Fibroblast of gingiva (primary cell): Measurements from ENCODE around the gene POLR2J2.
"Not testable (repeated sequence)": the region's sequence is repeated elsewhere in the genome, so short reads cannot be mapped to it uniquely, and the experiment has no call there.

Experiments used
- DNase-seq: peaks from one replicate; pipeline ENCODE4 v3.0.0-alpha.2; 2011; ENCODE audit warnings: low read depth

Gene POLR2J2

DNA sequence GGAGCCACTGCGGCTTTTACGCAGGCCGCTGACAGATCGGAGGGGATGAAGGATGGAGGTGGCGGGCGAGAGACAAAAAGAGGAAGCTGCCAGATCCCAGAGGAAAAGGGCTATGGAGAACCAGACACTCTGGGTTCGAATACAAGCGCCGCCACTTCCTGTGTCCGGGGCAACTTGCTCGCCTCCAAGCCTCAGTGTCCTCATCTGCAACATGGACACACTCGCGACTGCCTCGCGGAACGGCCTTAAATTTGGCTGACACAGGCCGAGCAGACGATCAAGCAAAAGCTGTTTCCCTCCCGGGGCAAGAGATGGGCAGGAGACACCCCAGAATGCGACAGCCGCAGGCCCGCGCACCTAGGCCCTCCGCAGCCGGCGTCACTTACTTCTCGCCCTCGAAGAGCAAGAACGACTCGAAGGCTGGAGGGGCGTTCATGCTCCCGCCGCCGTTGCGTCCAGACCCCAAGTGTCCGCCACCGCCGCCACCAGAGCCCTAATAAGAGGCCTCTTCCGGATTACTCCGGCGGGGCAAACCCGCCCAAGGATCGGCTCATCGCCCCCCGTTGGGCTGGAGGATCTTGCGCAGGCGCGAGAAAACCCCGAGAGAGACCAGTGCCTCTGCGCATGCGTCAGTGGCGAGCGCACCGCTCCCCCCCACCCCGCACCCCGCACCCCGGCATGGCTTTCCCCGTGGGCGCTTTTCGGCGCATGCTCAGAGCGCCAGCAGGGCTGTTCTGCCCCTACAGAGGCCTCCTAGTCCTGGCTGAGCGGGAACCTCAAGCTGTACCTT lies at the start of gene POLR2J2:
Gene POLR2J2, minus strand, starts transcription at position 498 of the 790 bp plus-strand sequence. Its CDS starts 62 bp downstream, at position 436.
- DNase-seq: not testable (repeated sequence)

DNA sequence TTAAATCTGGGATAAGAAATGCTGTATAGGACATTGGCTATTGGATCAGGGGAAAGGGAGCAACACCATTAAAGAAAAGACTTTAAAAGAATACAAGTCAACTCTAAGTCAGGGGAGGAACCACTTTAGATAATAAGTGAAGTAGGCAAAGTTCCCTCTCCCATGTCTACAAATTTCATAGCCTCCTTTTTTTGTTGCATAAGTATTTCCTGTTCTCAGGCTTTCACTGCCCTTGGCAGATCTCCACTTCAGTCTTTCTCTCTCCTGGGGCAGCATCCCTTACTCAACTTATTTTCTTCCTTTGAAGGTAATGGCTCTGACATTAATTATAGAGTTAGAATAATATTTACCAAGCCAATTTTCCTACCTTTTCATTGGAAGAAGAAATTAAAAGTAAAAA lies 47.0 kb upstream of the POLR2J2 start:
- peak; percentile 16 for DNase-seq

DNA sequence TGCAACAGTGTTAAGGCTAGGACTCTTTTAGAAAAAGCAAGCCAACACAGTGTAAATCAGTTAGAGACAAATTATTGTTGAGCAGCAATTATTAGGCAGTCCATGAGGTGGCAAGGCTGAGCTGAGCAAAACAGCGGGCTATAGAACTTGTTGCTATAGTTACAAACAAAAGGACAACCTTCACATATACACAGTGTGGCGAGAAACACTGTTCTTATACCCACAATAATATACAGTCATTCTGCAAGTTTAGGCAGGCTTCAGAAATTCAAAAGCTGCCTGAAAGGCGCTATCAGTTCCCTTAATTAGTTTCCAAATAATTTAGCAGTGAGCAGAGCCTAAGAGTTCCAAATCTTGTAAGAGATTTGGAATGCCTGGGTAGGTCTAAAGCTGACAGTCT lies 44.3 kb upstream of the POLR2J2 start:
- not testable (repeated sequence) for DNase-seq

DNA sequence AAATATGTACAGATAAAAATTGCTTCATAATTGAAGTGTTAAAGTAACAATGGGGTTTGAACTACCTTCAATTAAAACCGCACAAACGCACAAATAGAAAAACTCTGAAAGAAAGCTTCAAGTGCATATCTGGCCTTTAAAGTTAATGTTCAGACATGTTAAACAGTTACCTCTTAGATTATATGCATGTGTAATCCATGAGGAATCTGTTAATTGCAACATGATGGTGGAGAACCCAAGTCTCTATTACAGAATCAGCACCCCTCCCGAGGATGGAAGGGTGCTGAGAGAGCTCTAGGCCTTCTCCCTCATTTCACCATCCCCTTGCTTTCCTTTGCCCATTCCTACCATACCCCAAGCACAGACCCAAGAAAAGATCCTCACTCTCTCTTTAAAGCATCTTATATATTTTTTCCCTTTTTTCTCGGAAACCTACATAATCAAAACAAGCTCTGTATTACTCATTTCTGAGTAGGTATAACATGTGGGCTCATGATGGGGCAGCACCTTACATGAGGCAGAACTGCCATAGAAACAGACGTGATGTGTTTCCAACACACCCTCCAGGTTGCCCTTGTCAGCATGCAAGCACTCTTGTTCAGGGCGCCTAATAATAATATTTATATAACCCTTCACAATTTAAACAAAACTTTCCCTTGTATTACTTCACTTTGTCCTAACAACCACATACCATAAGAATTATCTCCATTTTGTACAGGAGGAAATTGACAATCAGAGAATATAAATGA lies 43.5 kb upstream of the POLR2J2 start:
- DNase-seq: not testable (repeated sequence)

DNA sequence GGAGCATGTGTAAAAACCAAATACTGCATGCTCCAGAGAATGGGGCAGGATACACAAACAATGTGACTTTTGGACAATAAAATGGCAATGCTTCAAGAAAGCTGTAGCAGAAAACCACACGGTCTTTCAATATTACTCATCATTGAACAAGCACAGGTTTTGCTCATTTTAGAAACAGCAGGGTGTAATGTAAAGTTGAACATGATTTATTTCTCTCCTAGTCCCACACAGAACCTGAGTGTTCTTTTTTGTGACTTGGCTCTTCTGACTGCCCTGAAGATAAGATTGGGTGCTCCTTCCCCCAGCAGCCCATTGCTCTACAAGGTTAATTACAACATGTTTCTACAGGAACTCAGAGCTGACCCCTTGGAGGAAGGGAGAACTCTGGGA lies 42.2 kb upstream of the POLR2J2 start:
- not testable (repeated sequence) for DNase-seq

DNA sequence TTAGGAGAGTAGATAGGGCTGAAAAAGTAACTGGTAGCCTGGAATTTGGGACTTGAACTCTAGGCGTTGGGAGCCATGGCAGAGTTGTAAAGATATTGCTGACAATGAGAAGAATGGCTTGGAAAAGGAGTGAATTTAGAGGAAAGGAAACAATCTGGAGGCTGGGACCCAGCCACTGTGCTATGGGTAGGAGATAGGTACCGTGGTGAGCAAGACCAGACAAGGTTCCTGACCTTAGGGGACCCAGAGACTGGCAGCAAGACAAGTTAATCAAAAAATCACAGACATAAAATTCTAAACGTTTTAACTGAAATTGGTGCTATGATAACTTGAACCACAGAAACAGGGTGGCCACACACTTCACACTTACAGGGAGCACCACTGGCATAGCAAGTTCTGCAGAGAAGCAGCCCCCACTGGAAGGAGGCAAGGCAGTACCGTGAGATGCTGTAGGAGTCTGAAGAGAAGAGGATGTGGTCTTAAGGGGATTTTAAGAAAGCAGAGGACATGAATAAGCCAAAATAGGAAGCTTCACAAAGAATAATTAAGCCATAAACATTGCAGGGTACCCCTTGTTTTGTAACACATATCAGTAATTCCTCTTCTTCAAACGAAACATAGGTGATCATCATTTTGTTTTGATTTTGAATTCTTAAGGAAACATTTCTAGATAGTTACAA lies 41.7 kb upstream of the POLR2J2 start:
- DNase-seq: not testable (repeated sequence)

DNA sequence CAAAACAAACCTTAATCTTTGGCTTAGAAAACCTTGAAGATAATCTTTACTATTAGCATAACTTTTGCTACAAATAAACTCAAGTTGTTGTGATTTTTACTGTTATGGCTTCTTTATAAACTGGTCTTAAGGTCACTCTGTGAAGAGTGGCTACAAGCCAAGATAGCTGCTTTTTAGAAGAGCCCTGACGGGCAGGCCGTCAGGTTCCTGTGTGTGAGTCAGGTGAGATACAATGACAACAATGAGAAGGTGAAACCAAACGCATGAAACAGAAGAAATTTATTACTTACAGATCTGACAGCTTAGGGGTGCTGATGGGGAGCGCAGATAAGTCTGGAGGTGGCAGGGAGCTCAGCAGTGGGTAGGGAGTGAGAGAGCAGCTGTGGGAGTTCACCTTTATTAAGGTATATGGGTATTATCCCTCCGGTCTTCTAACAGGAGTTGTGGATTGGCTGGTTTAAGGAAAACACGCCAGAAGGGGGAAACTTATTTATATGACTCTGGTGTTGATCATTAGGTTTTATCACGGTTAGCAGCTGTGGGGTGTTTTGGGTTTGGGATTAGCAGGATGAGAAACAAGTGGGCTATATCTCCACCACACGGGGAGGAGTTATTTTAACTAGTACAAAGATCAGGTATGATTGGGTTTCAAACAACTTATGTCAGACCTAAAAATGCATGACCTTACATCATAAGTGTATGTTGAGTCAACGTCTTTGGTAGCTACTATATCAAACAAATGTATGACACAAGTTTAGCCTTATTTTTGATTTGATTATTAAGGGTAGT lies 27.7 kb upstream of the POLR2J2 start:
- not testable (repeated sequence) for DNase-seq

DNA sequence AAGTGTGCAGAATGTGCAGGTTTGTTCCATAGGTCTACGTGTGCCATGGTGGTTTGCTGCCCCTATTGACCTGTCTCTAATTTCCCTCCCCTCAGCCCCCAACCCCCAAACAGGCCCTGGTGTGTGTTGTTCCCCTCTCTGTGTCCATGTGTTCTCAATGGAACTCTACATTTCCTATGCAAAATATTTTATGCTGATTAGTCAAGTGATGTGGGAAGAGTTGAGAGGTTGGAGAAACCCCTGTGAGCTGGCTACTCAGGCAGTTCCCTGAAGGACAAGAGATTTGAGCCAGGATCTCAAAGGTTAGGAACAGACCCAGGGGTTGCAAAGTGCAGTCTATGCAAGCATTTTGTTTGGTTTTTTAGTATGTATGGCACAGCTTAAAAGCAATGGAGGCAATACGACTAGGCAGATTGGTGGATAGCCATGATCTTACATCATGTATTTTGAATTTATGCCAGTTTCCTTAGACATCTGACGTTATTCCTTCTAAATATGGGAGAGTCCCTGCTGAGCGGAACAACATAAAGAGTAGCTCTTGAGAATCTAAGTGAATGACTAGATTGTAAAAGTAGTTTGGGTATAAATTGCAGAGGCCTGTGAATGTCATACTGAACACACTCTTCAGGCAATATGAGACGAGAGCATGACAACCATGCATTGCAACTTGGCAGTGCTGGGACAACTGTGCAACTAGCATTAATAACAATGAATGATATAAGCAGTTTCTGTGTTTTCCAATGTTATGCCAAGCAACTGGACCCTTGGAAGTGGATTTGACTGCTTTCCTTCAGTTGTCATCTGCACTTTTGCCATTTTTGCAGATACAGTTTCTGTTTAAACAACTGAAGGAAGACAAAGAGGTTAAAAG lies 26.4 kb upstream of the POLR2J2 start:
- not testable (repeated sequence) for DNase-seq

DNA sequence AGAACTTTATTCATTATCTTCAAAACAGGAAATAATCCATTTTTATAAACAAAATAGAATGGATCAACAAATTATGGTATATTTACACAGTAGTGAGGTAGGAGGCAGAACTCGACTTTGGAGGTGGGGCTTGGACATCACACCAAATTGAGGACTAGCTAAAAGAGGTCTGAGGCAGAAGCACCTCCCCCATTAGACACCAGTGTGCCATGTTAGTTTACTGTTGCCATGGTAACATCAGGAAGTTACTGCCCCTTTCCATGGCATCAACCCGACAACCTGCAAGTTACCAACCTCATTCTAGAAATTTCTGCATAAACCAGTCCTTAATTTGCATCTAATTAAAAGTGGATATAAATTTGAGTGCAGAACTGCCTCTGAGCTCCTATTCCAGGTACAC lies 24.5 kb upstream of the POLR2J2 start:
- DNase-seq: not testable (repeated sequence)

DNA sequence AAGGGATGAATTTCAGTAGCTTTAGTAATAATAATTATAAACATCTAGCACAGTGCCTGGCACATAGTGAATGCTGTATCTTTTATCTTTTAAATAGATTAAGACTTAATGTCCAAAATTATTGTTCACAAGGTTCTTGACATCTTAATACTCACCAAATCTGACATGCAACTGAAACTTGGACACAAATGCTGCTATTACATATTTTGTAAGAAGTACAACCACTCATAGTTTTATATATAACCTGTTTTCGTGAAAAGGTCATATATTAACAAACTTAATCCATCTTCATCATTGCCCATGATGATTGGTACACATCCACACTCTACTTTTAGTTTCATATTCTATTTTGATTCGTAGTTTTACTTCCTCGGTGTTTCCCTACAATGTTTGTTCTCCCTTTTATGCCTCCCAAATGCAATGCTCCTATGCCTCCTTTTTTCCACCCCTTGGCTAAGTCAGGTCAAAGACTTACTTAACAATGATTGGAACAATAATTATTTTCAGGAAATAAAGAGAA lies 23.6 kb upstream of the POLR2J2 start:
- DNase-seq: not testable (repeated sequence)

DNA sequence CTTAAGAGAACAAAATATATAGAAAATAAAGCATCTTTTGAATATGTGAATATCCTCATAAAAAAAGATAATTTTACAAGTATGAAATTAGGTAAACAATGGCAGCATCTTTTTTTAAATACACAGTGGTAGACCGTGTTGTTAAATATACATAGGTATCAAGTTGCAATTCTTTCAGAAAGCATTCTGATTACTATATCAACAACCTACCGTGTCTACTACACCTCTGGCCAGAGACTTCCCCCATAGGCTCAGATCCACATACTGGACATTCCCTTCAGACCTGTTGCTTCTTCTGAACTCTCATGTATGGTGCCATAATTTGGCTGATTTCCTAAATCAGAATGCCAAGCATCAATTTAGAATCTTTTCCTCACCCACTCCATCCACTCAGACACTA lies 22.5 kb upstream of the POLR2J2 start:
- not testable (repeated sequence) for DNase-seq

DNA sequence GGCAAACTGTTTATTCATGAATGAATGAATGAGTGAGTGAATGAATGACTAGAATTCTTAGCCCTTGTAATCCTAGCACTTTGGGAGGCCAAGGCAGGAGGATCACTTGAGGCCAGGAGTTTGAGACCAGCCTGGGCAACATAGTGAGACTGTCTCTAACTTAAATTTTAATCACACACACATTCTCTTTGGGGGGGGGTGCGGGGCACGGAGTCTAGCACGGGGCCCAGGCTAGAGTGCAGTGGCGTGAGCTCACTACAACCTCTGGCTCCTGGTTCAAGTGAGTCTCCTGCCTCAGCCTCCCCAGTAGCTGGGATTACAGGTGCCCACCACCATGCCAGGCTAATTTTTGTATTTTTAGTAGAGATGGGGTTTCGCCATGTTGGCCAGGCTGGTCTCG lies 19.1 kb upstream of the POLR2J2 start:
- DNase-seq: not testable (repeated sequence)

DNA sequence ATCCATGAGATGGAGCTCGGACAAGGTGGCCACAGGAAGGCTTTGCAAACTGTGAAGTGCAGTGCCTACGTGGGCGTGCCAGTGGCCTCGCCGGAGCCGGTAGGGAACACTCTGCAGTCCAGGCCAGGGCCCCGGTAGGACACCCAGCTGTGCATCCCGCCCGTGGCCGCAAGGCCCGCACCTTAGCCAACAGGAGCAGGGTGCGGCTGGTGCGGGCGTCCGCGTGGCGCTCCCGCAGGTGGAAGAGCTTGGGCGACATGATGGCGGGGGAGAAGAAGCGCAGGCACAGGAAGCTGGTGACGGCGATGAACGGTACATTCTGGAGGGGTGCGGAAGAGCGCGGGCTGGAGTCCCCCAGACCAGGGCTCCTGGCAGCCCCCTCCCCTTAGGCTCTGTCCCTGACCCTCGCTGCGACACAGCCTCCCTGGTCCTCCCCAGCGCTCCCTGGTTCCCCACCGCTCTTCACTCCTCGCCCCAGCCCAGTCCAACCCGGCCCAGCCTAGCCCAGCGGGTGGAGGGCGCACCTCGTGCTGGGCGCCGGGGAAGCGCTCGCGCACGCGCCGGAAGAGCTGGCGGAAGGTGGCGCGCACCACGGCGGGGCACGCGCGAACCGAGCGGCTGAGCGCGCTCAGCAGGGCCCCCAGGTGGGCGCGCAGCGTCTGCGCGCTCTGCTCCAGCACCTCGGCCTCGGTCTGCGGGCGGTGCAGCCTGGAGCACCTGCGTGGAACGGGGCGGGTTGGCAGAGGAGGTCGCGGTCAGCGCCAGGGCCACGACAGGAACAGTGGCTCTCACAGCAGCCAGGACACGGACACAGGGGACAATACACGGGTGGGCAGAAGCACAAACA lies 18.2 kb upstream of the POLR2J2 start:
- not testable (repeated sequence) for DNase-seq

DNA sequence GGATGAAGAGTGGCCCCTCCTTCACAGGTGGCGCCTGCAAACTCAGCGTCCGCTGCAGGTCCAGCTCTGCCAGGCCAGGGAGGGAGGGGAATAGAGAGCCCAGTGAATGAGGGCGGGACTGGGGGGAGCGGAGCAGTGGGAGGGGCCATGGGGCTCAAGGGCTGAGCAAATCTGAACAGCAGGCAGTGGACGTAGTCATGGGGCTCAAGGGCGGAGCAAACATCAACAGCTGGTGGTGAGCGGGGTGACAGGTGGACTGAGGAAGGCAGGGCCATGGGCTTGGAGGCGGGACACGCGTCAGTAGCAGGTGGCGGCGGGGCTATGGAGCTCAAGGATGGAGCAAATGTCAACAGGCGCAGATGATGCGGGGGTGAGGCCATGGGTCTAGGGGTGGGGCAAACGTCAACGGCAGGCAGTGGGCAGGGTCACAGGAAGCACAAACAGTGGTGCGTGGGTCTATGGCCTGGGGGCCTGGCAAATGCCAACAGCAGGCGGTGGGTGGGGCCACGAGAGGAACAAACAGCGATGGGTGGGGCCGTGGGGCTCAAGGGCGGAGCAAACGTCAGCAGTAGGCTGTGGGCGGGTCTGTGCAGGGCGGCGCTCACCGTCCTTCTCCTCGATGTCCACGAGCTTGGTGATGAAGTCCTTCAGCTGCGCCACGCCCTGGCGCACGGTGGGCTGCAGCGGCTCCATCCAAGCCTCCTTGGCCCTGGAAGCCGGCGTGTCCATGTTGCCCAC lies 17.0 kb upstream of the POLR2J2 start:
- not testable (repeated sequence) for DNase-seq

DNA sequence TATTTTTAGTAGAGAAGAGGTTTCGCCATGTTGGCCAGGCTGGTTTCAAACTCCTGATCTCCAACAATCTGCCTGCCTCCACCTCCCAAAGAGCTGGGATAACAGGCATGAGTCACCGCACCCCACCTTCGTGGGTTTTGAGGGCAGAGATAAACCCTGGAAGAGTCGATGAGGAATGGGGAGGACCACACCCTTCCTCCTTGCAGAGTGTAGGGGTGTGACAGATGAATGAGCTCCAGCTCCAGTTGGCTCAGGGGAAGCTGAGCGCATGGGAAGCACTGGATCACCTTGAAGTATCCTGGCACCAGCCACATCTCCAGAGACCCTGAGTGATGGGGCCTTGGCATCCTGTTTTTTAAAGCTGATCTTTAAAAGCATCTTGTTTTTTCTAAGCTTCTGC lies 11.1 kb upstream of the POLR2J2 start:
- DNase-seq: not testable (repeated sequence)

DNA sequence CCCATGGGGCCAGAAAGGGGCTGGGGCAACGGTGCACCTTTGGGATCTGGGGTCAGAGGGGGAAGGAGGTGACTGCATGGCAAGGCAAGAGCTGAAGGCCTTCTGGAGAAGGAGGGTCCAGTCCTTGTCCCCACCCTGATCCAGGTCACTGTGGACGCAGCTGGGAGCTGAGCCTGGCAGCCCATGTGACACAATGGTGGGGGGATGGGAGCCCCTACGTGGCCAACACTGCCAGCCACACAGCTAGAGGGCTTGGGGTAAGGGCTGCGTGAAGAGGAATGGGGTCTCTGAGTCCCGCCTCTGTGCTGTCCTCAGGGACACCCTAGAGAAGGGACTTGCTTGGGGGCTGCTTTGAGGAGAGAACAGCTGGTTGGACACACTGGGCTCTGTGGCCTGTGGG lies 9.3 kb upstream of the POLR2J2 start:
- DNase-seq: not testable (repeated sequence)

DNA sequence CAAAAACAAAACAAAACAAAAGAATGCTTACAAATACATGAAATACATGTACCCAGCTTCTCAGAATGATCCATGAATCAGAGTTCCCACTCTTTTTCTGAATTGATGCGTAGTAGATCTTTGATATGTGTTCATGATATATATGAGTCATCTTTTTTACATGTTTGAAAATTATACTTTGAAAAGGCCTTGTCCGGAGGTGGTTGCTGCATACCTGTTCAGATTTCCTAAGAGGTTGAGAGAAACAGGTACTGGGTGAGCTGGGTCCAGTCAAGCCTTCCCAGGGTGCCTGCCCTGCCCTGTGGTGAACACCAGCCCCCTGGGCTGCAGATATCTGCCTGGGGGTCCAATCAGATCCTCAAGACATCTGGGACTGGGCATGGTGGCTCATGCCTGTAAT lies 4.1 kb upstream of the POLR2J2 start:
- DNase-seq: not testable (repeated sequence)

DNA sequence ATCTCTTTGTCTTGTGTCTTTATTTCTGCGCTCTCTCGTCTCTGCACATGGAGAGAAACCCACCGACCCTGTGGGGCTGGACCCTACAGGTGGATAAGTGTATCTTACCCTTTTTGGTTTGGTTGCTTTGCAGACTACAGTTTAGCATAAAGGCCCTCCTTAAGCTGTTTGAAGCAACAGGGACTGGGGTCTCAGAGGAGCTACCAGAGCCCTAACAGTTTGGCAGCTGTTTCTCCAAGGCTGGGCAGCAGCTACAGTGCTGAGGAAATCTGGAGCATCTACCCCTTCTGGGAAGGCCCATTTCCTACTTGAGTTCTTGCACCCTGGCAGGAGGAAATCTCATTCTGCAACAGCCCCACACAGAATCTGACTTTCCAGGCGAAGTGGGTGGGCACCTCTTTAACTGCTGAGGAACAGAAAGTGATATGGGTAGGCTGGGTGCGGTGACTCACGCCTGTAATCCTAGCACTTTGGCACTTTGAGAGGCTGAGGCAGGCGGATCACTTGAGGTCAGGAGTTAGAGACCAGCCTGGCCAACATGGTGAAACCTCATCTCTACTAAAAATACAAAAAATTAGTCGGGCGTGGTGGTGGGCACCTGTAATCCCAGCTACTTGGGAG lies 2.1 kb upstream of the POLR2J2 start:
- not testable (repeated sequence) for DNase-seq
